ENCODE results near the gene MIB2. TPM values are rescaled to one million over a fixed set of nuclear protein-coding genes. Genes with fewer than 3 reads are reported as not detected.

Gene MIB2
- total RNA-seq, 1 donor from 2014 or later: 66.8 TPM

- H3K27me3 ChIP-seq: peaks cover 3% of the 10 kb centered on the region
- TF ChIP-seq POLR2A (IDR thresholded peaks at IDR 0.05) (no peak), CTCF (IDR thresholded peaks at IDR 0.05) (no peak), POLR2AphosphoS5 (IDR thresholded peaks at IDR 0.05; ENCODE audit: insufficient read depth in 1 of 2, low read depth in 1 of 2) (no peak)
- intact Hi-C loops (cut with DNase I): no loop called here
- no peaks in the 10 kb centered on the region for H3K36me3 ChIP-seq
- no peak overlapping the region for H3K27ac ChIP-seq
- H3K9me3 ChIP-seq: no peaks in the 10 kb centered on the region
- no peak for DNase-seq (ENCODE audit: extremely low spot score in 2 of 2)
- no peak overlapping the region for H3K4me3 ChIP-seq
- H3K4me1 ChIP-seq: peaks cover 9% of the 10 kb centered on the region
Observed at GRCh38 chr1:1598720-1599029, 16.6 kb upstream of the MIB2 start.

- Histone ChIP-seq H3K36me3 (no peaks in the 10 kb centered on the region), H3K27ac (no peak overlapping the region), H3K4me1 (peaks cover 9% of the 10 kb centered on the region), H3K9me3 (no peaks in the 10 kb centered on the region), H3K4me3 (peak overlapping the region; percentile 28 to 38), H3K27me3 (peaks cover 3% of the 10 kb centered on the region)
- intact Hi-C loops (cut with DNase I): no loop called here
- TF ChIP-seq POLR2A (IDR thresholded peaks at IDR 0.05): no peak
- TF ChIP-seq CTCF (IDR thresholded peaks at IDR 0.05): no peak
- TF ChIP-seq POLR2AphosphoS5 (IDR thresholded peaks at IDR 0.05; ENCODE audit: insufficient read depth in 1 of 2, low read depth in 1 of 2): no peak
- no peak for DNase-seq (ENCODE audit: extremely low spot score in 2 of 2)
Observed at GRCh38 chr1:1599030-1599934, 16.0 kb upstream of the MIB2 start.

- peak within 1 kb of the TSS; percentile 47 for H3K4me3 ChIP-seq
- no peak for TF ChIP-seq CTCF (IDR thresholded peaks at IDR 0.05)
- TF ChIP-seq POLR2AphosphoS5 (IDR thresholded peaks at IDR 0.05; ENCODE audit: insufficient read depth in 1 of 2, low read depth in 1 of 2): no peak
- TF ChIP-seq POLR2A (IDR thresholded peaks at IDR 0.05): no peak
- DNase-seq (ENCODE audit: extremely low spot score in 2 of 2): no peak
- H3K36me3 ChIP-seq: no peaks in the 10 kb centered on the region
- no peak within 1 kb of the TSS for H3K27ac ChIP-seq
- no peaks in the 10 kb centered on the region for H3K9me3 ChIP-seq
- H3K27me3 ChIP-seq: peaks cover 3% of the 10 kb centered on the region
- intact Hi-C loops (cut with DNase I): no loop called here
- H3K4me1 ChIP-seq: peaks cover 9% of the 10 kb centered on the region
Observed at GRCh38 chr1:1599935-1600860, 15.1 kb upstream of the MIB2 start, which contains the start of gene FNDC10. Gene FNDC10 (minus strand): TSS chr1:1600135. CDS start chr1:1600015, 120 bp downstream.

- peak overlapping the region in 1 of 2 donors; percentile 47 for H3K4me3 ChIP-seq
- intact Hi-C loops (cut with DNase I): no loop called here
- TF ChIP-seq POLR2A (IDR thresholded peaks at IDR 0.05) (no peak), CTCF (IDR thresholded peaks at IDR 0.05) (no peak), POLR2AphosphoS5 (IDR thresholded peaks at IDR 0.05; ENCODE audit: insufficient read depth in 1 of 2, low read depth in 1 of 2) (no peak)
- peaks cover 9% of the 10 kb centered on the region for H3K4me1 ChIP-seq
- DNase-seq (ENCODE audit: extremely low spot score in 2 of 2): no peak
- no peak overlapping the region for H3K27ac ChIP-seq
- no peaks in the 10 kb centered on the region for H3K9me3 ChIP-seq
- H3K27me3 ChIP-seq: peaks cover 3% of the 10 kb centered on the region
- H3K36me3 ChIP-seq: no peaks in the 10 kb centered on the region
Observed at GRCh38 chr1:1600861-1601563, 14.3 kb upstream of the MIB2 start.

Data from vagina (tissue), 2 donors.